HUDEP-2 (cell line): ENCODE data around the gene PARVB.
A peak's percentile ranks its signal among the peaks of the same experiment; 100 is the strongest.
"Not testable (repeated sequence)": the region's sequence is repeated elsewhere in the genome, so short reads cannot be mapped to it uniquely, and the experiment has no call there.

Source experiments
- DNase-seq, 76 experiments: peaks; one replicate each; lab custom pipeline; 2025; ENCODE audit not compliant: unreplicated experiment in 76 of 76; lab: John Stamatoyannopoulos, UW

PARVB gene

DNA sequence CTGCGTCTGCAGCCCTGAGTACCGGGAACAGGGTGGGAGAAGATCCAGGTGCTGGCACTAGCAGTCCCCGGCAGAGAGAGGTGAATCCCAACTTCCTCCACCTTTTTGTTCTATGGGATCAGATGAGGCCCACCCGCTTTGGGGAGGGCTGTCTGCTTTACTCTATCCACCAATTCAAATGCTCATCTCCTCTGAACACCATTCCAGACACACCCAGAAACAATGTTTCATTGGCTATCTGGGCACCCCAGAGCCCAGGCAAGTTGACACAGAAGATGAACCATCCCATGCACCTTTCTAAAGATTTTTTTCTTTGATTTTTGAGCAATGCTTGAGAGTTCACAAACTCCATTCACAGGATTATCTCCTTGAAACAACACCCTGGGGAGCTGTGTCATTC lies 78.0 kb downstream of the PARVB start:
- no peak for DNase-seq

- DNase-seq: no peak
Observed at GRCh38 chr22:44102856-44103255, 78.8 kb downstream of the PARVB start.

DNA sequence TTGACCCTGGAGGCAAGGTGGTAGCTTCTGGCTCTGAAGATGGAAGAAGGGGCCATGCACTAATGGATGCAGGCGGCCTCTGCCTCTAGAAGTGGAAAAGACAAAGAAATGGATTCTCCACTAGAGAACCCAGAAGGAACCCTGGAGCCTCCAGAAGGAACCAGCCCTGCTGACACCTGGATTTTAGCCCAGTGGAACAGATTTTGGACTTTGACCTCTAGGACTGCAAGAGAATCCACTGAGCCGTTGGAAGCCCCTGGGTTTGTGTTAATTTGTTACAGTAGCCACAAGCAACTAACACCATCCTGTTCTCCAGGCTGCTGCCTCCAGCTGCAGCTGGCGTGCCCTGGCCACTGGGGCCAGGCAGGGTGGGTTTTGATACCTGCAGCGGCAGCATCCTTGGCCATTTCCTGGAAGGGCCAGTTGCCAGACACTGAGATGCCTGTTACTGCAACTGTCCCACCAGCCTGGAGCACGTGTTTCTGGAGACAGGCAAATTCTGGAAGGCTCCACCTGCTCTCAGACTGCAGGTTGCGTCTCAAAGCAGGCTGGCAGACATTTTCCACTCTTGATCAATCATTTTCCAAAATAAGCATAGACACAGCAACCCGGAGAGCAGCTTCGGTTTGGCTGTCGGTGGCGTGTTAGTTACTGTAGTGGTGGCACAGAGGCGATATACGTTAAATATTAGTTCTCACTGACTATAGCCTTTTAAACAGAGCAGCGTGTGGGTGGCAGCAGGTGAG lies 79.8 kb downstream of the PARVB start:
- DNase-seq: no peak

DNA sequence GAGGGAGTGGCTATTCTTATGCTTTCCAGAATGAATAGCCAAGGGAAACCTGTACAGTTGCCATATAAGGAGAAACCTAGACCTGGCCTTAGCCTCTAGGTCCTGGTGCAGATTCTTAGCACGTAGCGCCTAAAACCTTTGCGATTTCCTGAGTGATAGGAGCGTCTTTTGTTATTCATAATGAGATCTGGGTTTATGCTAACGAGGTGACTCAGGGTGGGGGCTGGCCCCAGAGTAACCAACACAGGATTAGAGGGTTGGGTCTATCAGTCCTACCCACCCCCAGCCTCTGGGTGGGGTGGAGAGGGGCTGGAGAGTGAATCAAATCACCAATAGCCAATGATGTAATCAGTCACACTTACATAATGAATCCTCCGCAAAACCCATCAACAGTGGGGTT lies 83.2 kb downstream of the PARVB start:
- DNase-seq: no peak

DNA sequence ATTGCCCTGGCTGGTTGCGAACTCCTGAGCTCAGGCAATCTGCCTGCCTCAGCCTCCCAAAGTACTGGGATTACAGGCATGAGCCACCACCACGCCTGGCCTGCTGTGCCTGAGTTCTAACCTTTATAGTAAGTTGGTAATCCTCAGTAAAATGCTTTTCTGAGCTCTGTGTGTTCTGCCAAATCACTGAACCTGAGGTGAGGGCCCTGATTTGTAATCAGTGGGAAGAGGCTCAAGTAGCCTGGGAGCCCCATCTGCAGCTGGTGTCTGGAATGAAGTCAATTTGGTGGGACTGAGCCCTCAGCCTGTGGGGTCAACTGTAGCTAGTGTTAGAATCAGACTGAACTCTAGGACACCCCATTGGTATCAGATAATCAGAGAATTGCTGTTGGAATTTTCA lies 84.0 kb downstream of the PARVB start:
- no peak for DNase-seq

DNA sequence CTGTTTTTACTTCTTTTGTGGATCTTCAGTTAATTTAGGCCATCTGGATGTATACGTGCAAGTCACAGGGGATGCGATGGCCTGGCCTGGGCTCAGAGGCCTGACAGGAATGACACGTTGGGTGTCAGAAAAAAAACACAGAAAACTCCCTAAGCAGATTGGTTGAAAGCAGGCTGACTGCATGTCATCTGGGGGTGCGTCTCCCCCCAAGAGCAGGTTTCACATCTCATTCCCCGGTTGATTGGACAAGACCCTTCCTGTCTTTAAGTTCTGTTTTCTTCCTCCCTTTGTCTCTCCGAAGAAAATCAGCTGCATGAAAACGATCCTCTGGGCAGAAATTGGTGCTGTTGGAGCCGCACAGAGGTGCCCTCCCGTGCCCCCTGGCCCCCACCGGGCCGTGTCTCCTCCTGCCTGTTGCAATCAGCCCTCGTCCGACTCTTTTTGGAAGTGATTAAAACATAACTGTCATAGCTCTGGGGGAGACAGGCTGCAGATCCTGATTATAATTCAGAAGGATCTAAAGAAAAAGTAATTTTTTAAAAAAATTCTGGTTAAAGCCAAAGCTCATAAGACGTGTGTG lies 84.8 kb downstream of the PARVB start:
- no peak for DNase-seq

DNA sequence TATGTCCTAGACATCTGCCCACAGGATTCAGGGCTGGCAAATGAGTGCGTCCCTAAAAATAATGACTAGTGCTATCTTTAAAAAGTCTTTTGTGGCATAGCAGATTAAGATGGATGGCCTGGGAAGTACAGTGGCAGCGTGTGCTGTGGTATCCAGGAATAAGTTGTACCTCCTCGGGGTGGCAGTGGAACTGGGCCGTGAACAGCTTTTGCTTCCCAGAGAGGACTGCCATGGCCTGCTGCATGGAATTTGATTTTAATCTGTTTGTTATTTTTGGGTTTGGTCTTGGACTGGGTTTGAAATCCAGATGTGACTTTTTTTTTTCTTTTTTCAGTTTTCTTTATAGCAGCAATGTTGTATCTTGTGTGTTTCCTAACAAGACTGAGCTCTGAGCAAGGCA lies 85.3 kb downstream of the PARVB start:
- no peak for DNase-seq

DNA sequence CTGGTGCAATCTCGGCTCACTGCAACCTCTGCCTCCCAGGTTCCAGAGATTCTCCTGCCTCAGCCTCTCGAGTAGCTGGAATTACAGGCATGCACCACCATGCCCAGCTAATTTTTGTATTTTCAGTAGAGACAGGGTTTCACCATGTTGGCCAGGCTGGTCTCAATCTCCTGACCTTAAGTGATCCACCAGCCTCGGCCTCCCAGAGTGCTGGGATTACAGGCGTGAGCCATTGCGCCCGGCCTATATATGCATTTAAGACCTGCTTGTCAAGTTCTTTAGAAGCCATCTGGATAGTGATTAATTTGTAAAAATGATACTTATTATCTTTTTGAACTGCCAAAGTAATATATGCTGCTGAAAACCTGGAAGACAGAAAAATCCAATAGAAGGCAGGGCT lies 86.6 kb downstream of the PARVB start:
- DNase-seq: not testable (repeated sequence)

DNA sequence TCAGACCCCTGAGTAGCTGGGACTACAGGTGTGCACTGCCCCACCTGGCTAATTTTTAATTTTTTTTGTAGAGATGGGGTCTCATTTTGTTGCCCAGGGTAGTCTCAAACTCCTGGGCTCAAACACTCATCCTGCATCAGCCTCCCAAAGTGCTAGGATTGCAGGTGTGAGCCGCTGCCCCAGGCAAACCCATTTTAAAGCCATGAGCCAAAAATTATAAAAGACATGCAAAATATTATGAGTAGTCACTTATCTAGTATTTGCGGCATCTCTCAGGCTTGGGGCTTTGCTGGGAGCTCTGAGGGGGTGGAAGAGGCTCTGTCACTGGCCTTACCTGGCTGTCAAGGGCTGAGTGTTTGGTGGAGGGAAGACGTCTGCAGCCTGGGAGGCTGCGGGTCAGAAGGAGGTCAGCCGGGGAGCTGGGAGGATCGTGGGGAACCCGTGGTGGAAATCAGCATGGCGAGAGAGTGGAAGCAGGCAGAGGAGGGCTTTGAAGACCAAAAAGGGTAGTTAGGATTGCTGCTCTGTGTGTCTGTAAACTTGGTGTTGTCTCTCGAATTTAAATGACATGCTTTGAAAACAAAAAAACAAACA lies 87.6 kb downstream of the PARVB start:
- no peak for DNase-seq

DNA sequence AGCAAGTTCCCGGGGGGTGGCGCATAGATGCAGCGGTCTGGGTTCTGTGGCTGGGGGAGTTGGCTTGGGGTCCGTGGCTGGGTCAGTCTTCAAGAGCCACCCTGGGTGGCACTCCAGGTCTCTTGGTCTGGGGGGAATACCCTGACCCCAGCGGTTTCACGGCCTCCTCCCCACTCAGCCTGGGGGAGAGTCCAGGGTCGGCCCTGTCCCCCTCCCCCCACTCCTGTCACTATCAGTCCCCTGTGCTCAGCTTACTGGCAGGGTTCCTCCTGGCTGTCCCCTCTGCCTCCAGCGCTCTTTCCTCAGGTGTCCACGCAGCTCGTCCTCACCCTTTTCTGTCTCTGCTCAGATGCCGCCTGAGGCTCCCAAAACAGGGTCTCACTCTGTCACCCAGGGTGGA lies 88.1 kb downstream of the PARVB start:
- no peak for DNase-seq

GRCh38 chr22:44116331-44116730 lies 92.2 kb downstream of the PARVB start:
- DNase-seq: no peak

DNA sequence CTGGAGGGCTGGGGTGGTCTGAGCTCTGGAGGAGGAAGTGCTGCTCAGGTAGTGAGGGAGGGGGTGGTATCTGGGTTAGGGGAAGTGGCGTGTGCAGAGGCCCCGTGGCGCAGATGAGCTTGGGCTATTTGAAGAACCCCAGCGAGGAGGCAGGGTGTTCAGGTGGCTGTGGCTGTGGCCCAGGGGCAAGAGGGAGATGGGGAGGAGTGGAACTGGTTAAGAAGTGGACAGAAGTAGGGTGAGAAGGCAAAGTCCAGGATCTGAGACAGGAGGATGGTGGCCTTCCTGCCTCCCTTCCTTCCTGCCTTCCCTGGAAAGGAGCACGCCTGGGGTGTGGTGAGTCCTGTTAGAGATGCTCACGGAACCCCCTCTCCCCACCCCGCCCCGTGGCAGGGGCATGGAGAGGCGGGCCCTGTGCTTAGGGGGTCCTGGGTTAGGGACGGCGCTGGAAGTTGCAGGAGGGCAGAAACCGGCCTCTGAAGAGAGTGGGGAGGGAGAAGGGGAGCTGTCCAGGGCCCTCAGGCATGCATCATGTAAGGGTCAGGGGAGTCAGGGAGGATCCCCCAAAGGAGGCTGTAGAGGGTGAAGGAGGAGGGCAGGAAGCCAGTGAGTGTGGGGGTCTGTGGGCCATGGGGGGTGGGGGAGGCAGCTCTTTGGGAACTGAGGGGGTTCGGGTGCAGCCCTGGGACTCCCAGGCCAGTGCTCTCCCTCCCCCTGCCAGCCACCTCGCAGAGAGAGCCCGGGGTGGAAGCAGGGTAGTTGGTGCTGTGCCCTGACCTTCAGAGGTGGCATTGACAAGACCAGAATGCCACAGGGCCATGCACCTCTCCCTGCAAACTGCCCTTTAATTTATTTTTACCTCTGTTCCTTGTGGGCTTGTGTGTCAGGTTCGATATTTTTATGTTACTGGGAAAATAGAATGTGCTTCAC lies 92.9 kb downstream of the PARVB start:
- no peak for DNase-seq

GRCh38 chr22:44117746-44118145 lies 93.6 kb downstream of the PARVB start:
- no peak for DNase-seq

GRCh38 chr22:44118645-44119315 lies 94.7 kb downstream of the PARVB start:
- no peak for DNase-seq

GRCh38 chr22:44119669-44120313 lies 95.7 kb downstream of the PARVB start:
- no peak for DNase-seq

DNA sequence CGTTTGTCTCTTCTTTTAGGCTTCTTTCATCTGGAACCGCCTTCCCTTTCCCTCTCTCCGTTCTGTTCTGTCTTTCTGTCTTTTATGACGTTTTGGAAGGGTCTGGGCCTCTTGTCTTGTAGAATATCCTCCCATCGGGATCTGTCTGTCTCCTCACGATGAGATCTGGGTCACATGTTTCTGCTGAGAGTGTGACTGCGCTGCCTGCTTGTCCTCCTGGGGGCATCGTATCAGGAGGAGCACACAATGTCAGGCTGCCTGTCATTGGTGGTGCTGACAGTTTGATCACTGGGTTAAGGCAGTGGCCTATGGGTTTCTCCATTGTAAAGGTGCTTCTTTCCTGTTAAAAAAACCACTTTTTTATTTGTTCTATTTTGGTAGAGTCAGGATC lies 96.2 kb downstream of the PARVB start:
- no peak for DNase-seq

DNA sequence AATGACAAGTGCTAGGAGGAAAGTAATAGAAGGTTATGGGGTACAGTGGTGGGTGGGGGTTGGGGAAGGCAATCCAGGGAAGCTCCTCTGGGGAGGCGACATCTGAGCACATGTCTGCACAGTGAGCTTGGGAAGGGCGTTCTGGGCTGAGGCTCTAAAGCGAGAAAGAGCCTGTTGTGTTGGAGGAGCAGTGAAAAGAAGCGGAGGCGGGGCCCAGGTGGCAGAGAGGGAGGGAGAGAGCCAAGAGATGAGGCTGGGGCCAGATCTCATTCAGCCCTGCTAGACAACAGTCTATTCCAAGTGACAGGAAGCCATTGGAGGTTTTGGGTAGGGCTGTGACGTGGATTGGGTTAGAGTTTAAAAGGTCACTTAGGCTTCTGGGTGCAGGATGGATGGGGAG lies 101.3 kb downstream of the PARVB start:
- DNase-seq: no peak

DNA sequence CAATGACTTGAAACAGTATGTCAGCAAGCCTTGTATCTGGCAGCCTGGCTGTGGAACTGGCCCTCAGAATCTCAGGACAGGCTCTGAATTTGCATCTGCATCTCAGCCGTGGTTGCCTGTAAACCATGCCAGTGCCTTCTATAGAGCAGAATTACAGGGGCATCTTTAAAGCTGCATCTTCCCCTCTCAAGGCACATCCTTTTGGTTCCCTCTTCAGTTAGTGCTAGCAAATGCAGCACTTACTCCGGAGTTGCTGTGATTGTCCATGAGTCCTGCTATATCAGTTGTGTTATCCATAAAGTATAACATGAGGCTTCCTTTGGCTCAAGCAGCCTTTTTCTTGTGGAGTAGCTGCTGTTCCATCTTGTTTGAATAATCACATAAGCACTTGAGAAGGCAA lies 102.7 kb downstream of the PARVB start:
- no peak for DNase-seq

- peak in 2 of 76 experiments; percentile 3 to 22 for DNase-seq
Observed at GRCh38 chr22:44127356-44127755, 103.3 kb downstream of the PARVB start.

DNA sequence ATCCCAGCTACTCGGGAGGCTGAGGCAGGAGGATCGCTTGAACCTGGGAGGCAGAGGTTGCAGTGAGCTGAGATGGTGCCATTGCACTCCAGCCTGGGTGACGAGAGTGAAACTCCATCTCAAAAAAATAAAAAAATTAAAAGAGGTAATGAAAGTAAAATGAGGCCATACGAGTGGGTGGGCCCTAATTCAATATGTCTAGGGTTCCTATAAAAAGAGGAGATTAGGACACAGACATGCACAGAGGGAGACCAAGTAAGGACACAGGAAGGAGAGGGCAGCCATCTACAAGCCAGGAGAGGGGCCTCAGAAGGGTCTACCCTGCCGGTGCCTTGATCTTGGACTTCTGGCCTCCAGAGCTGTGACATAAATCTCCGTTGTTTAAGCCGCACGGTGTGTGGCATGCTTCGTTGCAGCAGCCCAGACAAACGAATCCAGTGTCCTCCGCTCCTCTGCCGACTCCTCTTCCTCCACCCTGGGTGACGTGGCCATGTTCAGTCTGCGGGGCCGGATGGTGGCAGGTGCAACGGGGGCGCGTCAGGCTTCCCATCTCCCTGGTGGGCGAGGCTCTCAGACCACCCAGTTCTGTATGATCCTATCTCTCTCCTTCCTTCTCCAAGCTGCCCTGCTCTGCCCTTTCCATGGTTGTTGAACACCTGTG lies 105.0 kb downstream of the PARVB start:
- DNase-seq: no peak
